Right atrium auricular region (tissue), 2 donors: ENCODE results near the gene SERGEF. TPM values are rescaled to one million over a fixed set of nuclear protein-coding genes. Genes with fewer than 3 reads are reported as not detected.

ENCODE experiments used
- DNase-seq: peaks from one replicate; pipeline ENCODE4 v3.0.0-alpha.2; 2019; ENCODE audit warnings: low spot score
- H3K27ac ChIP-seq, 2 donors: fragments of 200-600 bp; sonication (generic); 1 replicate in 1 of 2; 2 replicates in 1 of 2; pipeline ENCODE4 v1.5.1; 2016 to 2019
- H3K27me3 ChIP-seq, 2 donors: fragments of 200-600 bp; sonication (generic); one replicate each; pipeline versions ENCODE4 v1.5.1 to v1.6.0; 2017 to 2019
- H3K36me3 ChIP-seq: fragments of 200-600 bp; sonication (generic); one replicate; pipeline ENCODE4 v1.5.1; 2016
- H3K4me1 ChIP-seq, 2 donors: fragments of 200-600 bp; sonication (generic); one replicate each; pipeline versions ENCODE4 v1.5.1 to v1.6.0; 2017 to 2019
- H3K4me3 ChIP-seq, 2 donors: fragments of 200-600 bp; sonication (generic); 1 replicate in 1 of 2; 2 replicates in 1 of 2; pipeline ENCODE4 v1.5.1; 2017 to 2019; ENCODE audit warnings: mild to moderate bottlenecking in 1 of 2, moderate library complexity in 1 of 2
- H3K9me3 ChIP-seq, 2 donors: fragments of 200-600 bp; sonication (generic); one replicate each; pipeline ENCODE4 v1.5.1; 2019
- CTCF ChIP-seq, 2 donors: fragments of 200-600 bp; sonication (generic); IDR thresholded peaks; one replicate each; pipeline ENCODE4 v1.5.1; 2019; ENCODE audit warnings: antibody characterized with exemption in 2 of 2
- total RNA-seq, 2 donors: library from RNA; depleted of rRNA; stranded (reverse); fragments of >200 nt; gene quantifications; one replicate each; pipeline ENCODE4 v1.1.0, GENCODE V29; 2016

The SERGEF gene
- total RNA-seq, 2 donors from 2014 or later, result 18.1 to 27.6 TPM

GRCh38 chr11:17793642-17794170 lies 219.1 kb downstream of the SERGEF start:
- Histone ChIP-seq H3K4me1 (peaks cover 0 to 8% of the 10 kb centered on the region in 2 donors), H3K27ac (no peak overlapping the region), H3K4me3 (no peak overlapping the region), H3K27me3 (no peaks in the 10 kb centered on the region), H3K36me3 (no peaks in the 10 kb centered on the region), H3K9me3 (no peaks in the 10 kb centered on the region)
- no peak for DNase-seq
- TF ChIP-seq CTCF (IDR thresholded peaks at IDR 0.05), result no peak

GRCh38 chr11:17792161-17792560 lies 220.7 kb downstream of the SERGEF start:
- no peak for DNase-seq
- Histone ChIP-seq H3K36me3 (no peaks in the 10 kb centered on the region), H3K9me3 (no peaks in the 10 kb centered on the region), H3K27ac (no peak overlapping the region), H3K4me1 (no peaks in the 10 kb centered on the region), H3K4me3 (no peak overlapping the region), H3K27me3 (no peaks in the 10 kb centered on the region)
- TF ChIP-seq CTCF (IDR thresholded peaks at IDR 0.05), result no peak

DNA sequence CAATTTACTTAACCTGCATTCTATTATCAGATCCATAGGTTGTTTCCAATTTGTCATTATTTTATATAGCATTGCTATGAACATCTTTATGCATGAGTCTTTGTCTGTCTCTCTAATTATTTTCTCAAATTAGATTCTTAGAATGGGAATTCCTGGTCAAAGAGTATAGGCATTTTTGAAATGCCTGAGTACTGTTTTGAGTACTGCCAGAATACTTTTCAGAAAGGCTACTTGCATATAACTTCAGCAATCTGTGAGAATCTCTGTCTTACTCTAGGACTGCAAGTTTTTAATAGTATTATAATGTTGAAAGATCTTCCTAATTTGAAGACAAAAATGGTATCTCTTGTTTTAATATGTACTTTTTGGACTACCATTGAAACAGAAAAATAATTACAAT lies 221.7 kb downstream of the SERGEF start:
- H3K36me3 ChIP-seq, result no peaks in the 10 kb centered on the region
- TF ChIP-seq CTCF (IDR thresholded peaks at IDR 0.05), result no peak
- DNase-seq, result no peak
- no peak overlapping the region for H3K4me3 ChIP-seq
- H3K4me1 ChIP-seq, result no peaks in the 10 kb centered on the region
- H3K9me3 ChIP-seq, result no peaks in the 10 kb centered on the region
- H3K27ac ChIP-seq, result no peak overlapping the region
- no peaks in the 10 kb centered on the region for H3K27me3 ChIP-seq

DNA sequence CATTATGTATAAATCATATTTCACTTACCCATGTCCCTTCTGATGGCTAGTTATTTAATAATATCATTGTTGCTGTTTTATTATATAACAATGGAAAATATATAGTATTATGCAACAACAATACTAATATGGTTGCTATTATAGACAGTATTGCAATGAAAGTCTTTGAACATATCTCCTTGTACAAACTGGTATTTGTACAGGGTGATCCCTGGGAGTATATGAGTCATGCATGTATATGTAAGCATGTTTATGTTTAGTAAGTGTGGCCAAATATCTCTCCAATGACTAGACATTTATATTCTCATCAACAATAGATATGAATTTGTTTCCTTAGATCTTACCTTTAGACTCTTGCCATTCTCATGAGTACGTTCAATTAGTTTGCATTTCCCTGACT lies 222.4 kb downstream of the SERGEF start:
- Histone ChIP-seq H3K9me3 (no peaks in the 10 kb centered on the region), H3K4me1 (no peaks in the 10 kb centered on the region), H3K27me3 (no peaks in the 10 kb centered on the region), H3K27ac (no peak overlapping the region), H3K4me3 (no peak overlapping the region), H3K36me3 (no peaks in the 10 kb centered on the region)
- no peak for DNase-seq
- TF ChIP-seq CTCF (IDR thresholded peaks at IDR 0.05), result no peak

GRCh38 chr11:17788084-17788483 lies 224.8 kb downstream of the SERGEF start:
- H3K9me3 ChIP-seq, result no peaks in the 10 kb centered on the region
- no peak for DNase-seq

More at GRCh38 chr11:17788084-17788483, 224.8 kb downstream of the SERGEF start:
- TF ChIP-seq CTCF (IDR thresholded peaks at IDR 0.05), result no peak
- Histone ChIP-seq H3K27ac (no peak overlapping the region), H3K4me3 (no peak overlapping the region), H3K36me3 (no peaks in the 10 kb centered on the region), H3K27me3 (no peaks in the 10 kb centered on the region), H3K4me1 (no peaks in the 10 kb centered on the region)
